GM12864 (cell line): ENCODE results near the gene ZFR.

Experiments used
- DNase-seq: peaks from one replicate; pipeline ENCODE4 v3.0.0-alpha.2; 2011; ENCODE audit warnings: low read depth
- H3K4me3 ChIP-seq: 2 replicates; pipeline ENCODE4 v1.5.1; 2011; ENCODE audit warnings: mild to moderate bottlenecking, low read depth, low read length, control low read depth
- CTCF ChIP-seq: IDR thresholded peaks from 2 replicates; pipeline ENCODE4 v1.5.1; 2011; ENCODE audit warnings: low read depth, mild to moderate bottlenecking, moderate library complexity, low read length, control low read depth, inconsistent platforms; ENCODE audit errors: missing control alignments

Gene ZFR

GRCh38 chr5:32465076-32465475 is 20.5 kb upstream of the ZFR start:
- no peak overlapping the region for H3K4me3 ChIP-seq
- DNase-seq, result no peak
- TF ChIP-seq CTCF, result peak; percentile 16

GRCh38 chr5:32462618-32463017 is 18.1 kb upstream of the ZFR start:
- no peak overlapping the region for H3K4me3 ChIP-seq
- DNase-seq, result no peak
- TF ChIP-seq CTCF, result no peak

- H3K4me3 ChIP-seq, result no peak overlapping the region
- TF ChIP-seq CTCF, result no peak
- no peak for DNase-seq
Observed at GRCh38 chr5:32461441-32462120, 17.0 kb upstream of the ZFR start.

- TF ChIP-seq CTCF, result no peak
- no peak overlapping the region for H3K4me3 ChIP-seq
- no peak for DNase-seq
Observed at GRCh38 chr5:32460702-32461101, 16.2 kb upstream of the ZFR start.

GRCh38 chr5:32458880-32459495 is 14.4 kb upstream of the ZFR start:
- DNase-seq, result no peak
- no peak overlapping the region for H3K4me3 ChIP-seq
- no peak for TF ChIP-seq CTCF

- no peak for TF ChIP-seq CTCF
- no peak overlapping the region for H3K4me3 ChIP-seq
- DNase-seq, result no peak
Observed at GRCh38 chr5:32455311-32455710, 10.8 kb upstream of the ZFR start.

- no peak for TF ChIP-seq CTCF
- H3K4me3 ChIP-seq, result no peak overlapping the region
- no peak for DNase-seq
Observed at GRCh38 chr5:32454821-32455220, 10.3 kb upstream of the ZFR start.
